ENCODE results near the gene PPM1H.
"Not testable (repeated sequence)": the region's sequence is repeated elsewhere in the genome, so short reads cannot be mapped to it uniquely, and the experiment has no call there.

PPM1H gene

DNA sequence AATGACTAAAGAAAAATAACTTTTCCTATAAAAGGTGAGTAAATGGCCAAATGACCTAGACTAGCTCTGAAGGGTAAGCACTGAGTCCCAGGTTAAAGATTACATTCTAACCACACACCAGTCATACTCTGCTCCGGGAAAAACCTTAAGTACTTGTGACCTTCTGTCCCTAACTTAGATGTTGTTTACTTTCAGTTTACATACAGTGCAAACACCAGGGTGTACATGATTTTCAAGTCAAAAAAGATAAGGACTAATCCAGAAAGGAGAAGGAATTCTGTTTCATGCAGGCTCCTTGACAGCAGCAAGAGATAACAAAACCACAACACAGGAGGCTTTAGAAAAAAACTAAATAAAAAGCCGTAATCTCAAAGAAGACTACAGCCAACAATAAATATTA lies 174.2 kb downstream of the PPM1H start:
- DNase-seq: no peak

DNA sequence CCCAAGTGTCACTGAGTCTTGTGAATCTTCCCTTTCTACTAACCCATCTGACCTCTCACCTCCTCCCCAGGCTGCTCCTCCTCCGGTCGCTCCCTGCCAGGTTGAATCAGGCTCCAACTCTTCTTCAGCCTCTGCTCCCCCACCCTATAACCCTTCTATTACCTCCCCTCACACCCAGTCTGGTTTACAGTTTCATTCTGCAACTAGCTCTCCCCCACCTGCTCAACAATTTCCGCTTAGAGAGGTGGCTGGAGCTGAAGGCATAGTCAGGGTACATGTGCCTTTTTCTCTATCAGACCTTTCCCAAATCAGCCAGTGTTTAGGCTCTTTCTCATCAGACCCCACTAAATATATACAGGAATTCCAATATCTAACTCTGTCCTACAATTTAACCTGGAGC lies 174.6 kb downstream of the PPM1H start:
- DNase-seq: not testable (repeated sequence)

DNA sequence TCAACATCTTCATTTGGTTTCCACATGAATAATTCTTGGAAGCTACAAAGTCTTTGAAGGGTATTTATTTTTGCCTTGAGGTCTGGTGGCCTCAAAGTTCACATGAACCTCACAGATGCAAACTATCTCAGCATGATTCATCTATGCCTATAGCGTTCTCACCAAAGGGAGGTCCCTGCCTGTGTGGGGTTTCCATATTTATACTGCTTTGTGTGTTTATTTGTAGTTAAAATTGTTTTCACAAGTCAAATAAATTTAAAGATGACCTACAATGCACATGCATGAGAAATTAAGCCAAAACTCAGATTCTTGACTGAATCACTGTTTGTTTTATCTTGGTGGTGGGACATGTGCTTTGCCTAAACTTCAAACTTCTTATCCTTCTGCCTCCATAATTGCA lies 176.7 kb downstream of the PPM1H start:
- no peak for DNase-seq

DNA sequence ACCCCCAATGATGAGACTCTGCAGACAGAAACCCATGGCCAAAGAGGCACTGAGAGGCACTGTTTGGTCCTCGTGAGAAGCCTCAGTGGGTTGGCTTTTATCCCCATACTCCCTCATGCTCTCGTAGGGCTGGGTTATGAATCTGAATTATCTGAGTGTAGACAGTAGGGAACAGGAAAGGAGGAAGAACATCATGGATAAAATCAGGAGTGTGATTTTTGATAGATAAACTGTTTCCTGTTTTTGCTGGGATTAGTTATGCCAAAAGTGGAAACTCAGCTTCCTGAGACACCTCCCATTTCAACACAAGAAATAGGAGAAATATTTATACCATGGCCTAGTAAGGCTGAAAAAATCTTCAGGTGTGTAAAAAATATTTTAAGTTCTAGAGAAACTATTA lies 177.9 kb downstream of the PPM1H start:
- no peak for DNase-seq

DNA sequence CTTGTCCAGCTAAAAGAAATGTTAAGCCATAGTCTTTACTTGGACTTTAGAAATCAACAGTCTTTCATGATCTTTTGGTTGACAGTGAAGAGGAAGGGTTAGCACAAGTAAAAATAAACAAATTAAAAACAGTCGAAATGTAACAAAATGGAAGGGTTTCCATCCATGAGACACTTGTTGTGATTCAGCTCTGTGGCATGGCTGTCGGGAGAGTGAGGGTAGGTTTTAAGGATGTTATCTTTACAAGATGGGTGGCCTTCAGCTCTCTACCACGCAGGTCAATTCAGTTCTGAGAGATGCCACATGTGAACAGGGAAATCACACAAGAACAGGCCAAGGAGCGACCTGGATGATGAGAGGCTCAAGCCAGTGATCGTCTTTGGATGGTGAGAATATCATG lies 180.2 kb downstream of the PPM1H start:
- DNase-seq: no peak

DNA sequence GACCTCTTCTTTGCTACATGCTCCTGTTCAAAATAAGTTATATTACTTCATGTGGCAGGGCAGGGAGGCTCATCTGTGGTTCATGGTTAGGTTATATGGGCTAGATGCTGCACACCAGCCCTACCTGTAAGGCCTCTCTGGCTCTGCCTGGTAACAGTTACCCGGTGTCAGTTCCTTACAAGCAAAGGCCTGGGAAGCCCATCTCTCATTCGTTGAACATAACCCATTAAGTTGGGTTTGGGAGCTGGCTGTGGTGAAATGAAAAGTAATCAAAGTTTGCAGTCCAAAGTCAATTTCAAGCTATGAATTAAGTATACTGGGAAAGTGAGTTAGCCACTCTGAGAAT lies 183.2 kb downstream of the PPM1H start:
- DNase-seq: no peak

DNA sequence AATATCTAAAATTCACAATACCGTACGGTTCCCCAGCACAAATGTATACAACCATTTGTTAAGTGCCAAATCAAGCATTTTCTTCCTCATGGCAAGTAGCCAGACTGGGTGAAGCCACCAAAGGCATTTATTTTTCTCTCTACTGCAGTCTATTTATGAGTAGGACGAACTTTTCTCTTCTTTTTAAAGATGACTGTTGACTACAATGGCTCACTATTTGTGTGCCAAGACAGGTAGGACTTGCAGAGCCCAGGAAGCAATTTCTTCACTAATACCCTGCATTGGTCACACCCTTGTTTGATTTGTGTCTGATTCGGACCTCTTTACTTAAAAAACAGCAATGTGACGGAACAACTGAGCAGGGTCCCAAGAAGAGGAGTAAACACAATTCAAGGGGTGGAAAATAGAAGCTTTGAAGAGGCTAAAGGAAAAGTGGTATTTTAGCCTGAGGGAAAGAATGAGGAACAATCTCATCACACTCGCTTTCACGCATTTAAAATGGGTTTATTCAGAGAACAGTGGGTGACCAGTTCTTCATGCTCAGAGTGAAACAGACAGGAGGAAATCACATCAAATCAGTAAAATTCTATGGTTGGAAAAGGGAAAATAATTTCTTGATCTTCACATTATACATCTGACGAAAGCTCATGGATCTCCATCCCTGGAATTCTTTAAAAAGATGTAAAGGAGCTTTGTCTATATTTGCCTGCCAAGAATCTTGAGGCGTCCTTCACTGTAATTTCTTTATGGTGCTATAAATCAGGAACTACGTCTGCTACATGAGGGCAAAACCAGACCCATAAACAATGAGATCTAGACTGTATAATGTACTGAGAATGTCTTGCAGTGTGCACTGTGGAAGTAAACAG lies 183.8 kb downstream of the PPM1H start:
- DNase-seq: no peak

DNA sequence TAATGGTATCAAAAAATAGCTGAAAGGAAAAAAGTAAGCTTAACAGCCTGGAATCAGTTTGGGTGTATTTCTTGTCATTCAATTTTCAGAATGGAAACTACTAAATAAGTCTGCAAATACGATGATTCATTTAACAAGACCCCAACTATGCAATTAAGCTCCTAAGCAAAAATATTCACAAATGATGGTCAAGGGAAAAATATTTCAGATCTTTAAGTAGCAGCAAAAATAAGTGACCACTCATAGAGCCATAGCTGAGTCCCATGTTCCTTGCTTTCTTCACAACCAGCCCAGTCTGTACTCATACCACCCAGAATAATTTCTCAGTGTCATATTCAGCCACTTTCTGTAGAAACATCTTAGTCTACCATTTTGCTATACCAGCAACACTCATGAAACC lies 185.4 kb downstream of the PPM1H start:
- DNase-seq: no peak

DNA sequence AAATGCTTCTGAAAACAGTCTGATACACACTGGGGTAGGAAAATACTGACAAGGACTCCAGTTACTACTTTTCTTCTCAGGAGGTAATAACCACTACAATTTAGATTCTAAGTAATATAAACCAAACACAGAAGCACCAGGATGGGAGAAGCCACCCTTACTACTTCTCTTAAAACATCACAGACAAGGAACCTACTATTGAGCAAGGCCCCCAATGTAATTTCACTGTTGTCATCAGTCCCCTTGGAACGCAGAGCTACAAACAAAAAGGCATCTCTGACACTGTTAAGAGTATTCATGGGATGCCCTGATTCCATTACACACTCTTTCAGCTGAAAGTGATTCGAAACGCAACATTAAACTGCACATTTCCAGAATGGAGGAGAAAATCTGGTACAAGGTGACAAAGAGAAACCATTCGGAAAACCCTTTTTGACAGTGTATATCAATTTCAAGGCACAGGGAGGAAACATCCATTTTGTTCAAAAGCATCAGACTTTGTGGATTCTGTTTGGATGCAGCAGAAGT lies 185.9 kb downstream of the PPM1H start:
- DNase-seq: no peak

DNA sequence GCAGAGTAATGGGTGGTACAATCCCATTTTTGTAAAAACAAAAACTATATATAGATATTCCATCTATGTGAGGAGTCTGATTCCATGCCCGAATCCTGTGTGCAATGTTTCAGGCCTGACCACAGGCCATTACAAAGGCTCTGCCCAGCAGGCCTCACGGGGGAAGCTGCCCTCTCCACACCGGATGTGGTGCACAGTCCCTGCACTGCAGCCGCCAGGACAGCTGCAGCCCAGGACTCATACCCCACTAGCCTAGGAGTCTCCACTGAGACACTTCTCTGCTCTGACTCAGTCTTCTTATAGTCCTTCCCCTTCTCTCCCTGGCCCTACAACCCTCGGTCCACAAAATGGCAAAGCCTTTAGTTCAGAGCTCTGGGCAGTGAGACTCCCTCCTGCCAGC lies 190.4 kb downstream of the PPM1H start:
- DNase-seq: no peak

DNA sequence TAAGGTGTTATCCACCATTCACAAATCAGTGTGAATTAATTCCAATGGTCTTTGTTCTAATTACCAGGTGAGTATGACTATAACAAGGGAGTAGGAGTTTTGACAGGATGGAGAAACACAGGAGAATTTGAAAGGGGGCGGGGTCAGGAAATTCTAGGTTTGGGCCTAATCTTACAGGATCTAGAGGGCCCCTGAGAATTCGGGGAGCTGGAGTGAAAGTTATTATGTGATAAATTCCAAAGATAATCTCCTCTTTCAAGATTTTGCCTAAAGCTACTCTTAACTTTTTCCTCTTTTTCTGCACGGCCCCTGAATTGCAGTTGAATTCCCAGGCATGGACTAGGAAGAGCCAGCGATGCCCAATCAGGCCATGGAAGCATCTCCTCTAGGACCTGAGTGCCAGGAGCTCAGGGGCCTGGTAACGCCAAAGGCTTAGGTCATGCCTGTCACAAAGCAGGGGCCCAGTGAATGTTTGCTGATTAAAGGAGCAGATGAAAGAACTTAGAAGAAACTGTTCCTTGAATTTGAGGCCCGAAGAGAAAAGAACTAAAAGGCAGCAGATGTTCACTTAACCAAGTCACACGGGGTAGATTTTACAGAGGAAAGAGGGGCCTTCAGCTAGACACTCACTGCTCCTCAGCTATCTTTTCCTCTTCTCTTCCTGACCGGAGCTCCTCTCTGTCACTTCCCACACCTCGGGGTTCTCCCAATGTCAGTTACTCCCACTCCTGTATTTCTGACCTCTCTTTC lies 195.5 kb downstream of the PPM1H start:
- DNase-seq: no peak

DNA sequence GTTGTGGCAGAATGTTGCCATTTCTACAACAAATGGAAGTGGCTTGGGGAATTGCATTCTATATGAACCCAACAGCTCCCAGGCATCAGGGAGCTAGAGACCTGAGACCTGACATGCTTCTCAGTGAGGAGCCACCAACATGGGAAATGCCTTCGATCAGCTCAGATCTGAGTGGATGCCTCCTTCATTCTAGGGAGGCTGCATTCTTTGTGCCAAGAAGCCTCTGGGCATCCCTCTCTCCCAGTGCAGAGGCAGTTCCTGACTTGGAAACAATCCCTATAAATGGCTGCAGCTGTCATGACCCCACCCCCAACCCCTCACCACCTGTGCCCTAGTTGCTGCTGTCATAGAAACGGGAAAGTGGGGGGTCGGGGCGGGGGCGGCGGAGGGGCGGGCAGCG lies 196.3 kb downstream of the PPM1H start:
- DNase-seq: no peak

DNA sequence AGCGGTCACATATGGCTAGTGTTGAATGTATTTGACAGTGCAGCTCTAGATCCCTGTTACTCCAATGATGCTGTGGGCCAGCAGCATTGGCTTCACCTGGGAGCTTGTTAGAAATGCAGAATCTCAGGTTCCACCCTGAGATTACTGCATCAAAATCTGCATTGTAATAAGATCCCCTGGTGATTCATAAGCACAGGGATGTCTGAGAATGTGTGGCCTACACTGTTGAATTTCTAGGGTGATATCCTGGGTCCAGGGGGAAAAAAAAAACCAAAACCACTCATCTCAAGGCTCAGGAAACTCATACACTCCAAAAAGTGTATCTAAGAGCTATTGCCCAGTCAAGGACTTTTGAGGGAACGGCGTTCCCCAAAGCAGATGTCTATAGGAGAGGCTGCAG lies 196.8 kb downstream of the PPM1H start:
- no peak for DNase-seq

DNA sequence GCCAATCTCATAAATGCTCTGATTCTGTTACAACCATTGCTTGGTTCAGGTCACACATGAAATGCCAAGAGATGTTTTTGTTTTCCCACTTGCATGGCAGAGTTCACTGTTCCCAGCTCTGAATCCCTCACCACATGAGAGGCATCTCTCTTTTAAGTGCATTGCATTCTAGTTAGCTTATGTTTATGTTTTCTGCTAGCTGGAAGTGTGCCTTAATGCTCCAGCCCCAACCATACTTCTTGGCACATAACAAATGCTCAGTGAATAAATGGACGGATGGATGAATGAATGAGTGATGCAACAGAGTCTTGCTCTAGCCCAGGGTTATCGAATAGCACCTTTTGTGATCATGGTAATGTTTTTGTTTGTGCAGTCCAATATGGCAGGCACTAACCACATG lies 197.3 kb downstream of the PPM1H start:
- no peak for DNase-seq

DNA sequence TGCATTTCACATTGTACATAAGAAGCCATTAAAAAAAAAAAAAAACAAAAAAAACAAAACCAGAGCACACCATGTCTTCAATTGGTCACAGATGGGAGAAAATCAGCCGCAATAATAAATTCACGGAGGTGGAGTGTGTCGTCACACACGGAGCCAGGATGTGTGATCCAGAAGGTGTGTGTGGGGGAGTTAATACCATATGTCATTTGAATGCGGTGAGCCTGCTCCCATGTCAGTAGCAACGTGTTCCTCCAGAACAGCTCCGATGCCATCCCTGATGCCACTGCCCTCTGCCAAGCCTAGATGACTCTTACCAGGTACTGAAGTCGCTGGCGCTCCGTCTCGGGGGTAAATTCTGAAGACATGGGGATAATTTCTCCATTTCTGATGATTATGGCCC lies 197.8 kb downstream of the PPM1H start:
- DNase-seq: no peak

DNA sequence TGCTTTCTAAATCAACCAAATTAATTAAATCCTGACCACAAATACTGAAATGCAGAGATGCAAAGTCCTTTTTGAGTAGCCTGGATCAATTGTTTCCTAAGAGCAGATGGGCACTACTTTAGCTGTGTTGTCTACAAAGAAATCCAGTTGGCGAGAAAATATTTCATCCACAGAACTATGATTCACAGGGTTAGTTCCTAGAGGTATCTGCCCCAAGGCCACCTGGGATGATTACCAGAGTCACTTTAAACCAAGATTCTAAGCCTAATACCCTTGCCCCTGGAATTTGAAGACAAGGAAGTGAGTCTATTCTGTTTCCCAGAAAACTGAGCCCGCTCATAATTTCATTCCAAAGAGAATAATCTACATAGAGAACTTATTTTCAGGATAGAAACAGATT lies 198.4 kb downstream of the PPM1H start:
- DNase-seq: no peak

DNA sequence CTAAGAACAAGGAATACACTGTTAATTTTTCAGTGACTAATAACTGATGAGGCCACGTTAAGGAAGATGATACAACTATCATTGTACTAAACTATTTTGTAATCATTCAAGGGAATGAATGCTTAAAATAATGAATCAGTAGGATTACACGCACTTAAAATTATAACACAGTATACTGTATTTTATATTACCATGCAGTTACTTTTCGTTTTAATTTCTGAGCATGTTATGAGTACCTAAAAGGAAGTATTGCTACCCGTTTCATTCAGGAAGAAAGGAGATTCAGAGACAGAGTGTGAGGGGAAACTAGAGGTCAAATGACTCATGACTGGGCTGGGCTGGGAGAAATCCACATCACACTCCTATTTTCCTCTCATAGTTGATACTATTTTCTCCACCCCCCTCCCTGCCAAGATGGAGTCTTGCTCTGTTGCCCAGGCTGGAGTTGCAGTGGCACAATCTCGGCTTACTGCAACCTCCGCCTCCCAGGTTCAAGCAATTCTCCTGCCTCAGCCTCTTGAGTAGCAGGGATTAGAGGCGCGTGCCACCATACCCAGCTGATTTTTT lies 202.0 kb downstream of the PPM1H start:
- no peak for DNase-seq

DNA sequence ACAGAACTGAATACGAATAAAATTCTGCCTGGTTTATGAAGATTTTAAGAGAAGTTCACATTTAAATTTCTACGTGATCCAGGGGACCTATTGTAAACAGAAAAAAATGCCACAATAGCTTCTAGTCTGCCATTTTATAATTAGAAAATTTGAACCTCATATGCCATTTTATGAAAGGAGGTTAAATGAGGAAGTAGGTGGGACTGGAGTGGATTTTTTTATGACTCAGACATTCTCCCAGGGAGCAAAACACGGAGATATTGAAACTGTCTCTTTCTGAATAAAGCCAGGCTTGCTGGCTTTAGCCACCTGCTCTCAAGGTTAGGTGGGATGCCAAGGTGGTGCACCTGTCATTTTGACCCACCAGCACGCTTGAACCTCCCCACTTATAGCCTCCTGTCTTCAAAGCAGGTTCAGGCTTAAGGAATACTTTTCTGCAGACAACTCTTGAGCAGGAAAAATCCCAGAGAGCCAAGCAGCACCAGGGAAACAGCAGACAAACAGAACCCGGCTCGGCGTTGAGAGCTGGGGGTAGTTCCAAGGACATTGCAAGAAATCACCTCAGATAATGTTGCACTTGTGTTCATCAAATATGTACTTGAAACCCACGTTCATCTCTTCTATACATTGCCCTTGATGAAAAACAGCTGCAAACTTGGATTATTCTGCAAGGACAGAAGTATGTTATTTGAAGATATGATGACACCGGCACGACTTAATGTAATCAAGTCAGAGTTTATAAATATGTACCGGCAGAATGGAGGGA lies 203.7 kb downstream of the PPM1H start:
- no peak for DNase-seq

DNA sequence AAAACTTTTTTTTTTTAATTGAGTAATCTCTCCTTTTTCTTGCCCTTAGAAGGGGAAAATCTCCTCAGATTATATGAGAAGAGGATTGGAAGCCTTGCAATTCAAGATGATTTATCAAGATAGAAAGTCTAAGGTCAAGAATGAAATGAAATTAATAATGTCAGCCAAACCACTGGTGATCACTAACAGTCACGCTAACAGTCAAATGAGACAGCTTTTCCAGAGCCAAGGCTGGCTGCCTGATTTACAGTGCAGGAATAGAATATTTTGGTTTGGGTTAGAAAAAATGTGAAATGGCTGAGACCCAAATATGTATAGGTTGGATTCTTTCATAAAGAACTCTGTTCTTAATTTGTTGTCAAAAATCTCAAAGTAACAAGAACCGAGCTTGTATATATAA lies 204.3 kb downstream of the PPM1H start:
- DNase-seq: no peak

DNA sequence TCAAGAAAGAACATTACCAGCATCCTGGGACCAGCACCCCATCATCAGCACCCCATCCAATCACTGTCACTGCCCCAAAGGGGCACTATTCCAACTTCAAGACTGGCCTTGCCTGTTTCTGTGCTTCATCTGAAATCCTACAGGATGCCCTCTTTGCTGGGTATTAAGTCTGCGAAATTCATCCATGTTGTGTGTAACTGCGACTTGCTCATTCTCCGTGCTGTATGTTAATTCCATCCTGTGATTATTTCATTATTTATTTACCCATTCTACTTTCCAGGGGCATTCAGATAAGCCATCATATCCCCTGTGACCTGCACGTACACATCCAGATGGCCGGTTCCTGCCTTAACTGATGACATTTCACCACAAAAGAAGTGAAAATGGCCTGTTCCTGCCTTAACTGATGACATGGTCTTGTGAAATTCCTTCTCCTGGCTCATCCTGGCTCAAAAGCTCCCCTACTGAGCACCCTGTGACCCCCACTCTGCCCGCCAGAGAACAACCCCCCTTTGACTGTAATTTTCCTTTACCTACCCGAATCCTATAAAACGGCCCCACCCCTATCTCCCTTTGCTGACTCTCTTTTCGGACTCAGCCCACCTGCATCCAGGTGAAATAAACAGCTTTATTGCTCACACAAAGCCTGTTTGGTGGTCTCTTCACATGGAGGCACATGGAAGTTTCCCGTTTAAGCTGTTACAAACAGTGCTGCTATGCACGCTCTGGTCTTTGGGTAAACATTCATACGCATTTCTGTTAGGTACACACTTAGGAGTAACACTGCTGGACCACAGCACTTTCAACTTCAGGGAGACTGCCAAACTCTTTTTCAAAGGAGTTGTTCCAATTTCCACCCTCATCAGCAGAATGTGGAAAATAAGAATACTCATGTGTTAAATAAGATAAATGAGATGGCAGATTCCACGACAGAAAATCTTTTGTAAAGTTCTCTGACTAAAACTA lies 205.1 kb downstream of the PPM1H start:
- DNase-seq: not testable (repeated sequence)

DNA sequence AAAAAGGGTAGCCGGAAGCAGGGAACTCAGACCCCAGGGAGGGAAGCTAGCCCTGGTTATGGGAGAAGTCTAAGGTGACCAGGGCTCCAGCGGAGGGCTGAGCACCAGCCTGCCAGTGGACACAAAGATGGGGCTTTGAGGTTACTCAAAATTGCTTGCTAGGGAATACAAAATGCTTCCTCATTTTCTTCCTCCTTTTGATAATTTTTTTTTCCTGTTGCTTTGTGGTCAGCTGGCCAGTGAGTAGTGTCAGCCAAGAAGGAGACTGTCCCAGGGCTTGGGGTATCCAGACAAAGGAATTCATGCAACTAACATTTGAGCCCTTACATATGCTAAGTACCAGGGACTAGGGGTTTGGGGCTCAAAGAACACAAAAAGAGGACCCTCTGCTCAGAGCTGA lies 206.2 kb downstream of the PPM1H start:
- DNase-seq: no peak

DNA sequence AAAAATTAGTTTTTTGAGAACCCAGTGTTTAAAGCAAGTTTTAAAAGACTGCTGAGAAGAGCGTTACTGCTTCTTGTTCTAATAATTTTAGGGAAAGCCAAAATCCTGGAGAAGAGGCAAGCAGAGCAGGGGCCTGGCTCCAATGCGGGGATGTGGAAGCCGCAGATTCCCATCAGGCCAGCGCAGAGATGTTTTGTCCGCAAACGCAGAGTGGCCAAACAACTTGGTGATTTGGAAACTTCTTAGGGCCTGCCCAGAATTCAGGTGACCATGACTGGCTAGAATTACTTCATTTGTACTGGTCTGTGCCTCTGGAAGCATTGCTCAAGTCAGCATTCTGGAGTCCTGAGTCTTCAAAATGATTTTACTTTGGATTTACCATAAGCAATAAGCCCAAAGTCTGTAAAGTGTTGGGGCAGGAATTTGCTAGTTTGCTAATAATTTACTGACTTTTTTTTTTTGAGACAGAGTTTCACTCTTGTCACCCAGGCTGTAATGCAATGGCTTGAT lies 208.4 kb downstream of the PPM1H start:
- DNase-seq: no peak

Data from CD4-positive, alpha-beta T cell treated with Interleukin-12 subunit alpha and Interleukin-12 subunit beta, for 1 hour (primary cell).